HG03280 (cell line): Measurements from ENCODE around the gene RCOR1.
"Not testable (repeated sequence)": the region's sequence is repeated elsewhere in the genome, so short reads cannot be mapped to it uniquely, and the experiment has no call there.

Experiments
- ATAC-seq: cut with Tn5 transposase; IDR thresholded peaks from one replicate; pipeline ENCODE4 v1.9.1; 2021; ENCODE audit warnings: mild to moderate bottlenecking, moderate library complexity; ENCODE audit not compliant: unreplicated experiment

Gene RCOR1

GRCh38 chr14:102570334-102570995 is 22.0 kb upstream of the RCOR1 start:
- no peak for ATAC-seq

GRCh38 chr14:102571043-102571442 is 21.4 kb upstream of the RCOR1 start:
- no peak for ATAC-seq

GRCh38 chr14:102571478-102572042 is 20.9 kb upstream of the RCOR1 start:
- no peak for ATAC-seq

- not testable (repeated sequence) for ATAC-seq
Measured at GRCh38 chr14:102573161-102573560, 19.3 kb upstream of the RCOR1 start.

- no peak for ATAC-seq
Measured at GRCh38 chr14:102573591-102574046, 18.8 kb upstream of the RCOR1 start.

GRCh38 chr14:102574281-102575159 is 17.9 kb upstream of the RCOR1 start:
- no peak for ATAC-seq

- ATAC-seq, result no peak
Measured at GRCh38 chr14:102575160-102575845, 17.1 kb upstream of the RCOR1 start.

- not testable (repeated sequence) for ATAC-seq
Measured at GRCh38 chr14:102575846-102576428, 16.5 kb upstream of the RCOR1 start.

GRCh38 chr14:102578821-102579220 is 13.6 kb upstream of the RCOR1 start:
- no peak for ATAC-seq

GRCh38 chr14:102579696-102580549 is 12.5 kb upstream of the RCOR1 start:
- ATAC-seq, result no peak

- no peak for ATAC-seq
Measured at GRCh38 chr14:102580550-102581110, 11.8 kb upstream of the RCOR1 start.

GRCh38 chr14:102581193-102581592 is 11.3 kb upstream of the RCOR1 start:
- no peak for ATAC-seq

- no peak for ATAC-seq
Measured at GRCh38 chr14:102583726-102584125, 8.7 kb upstream of the RCOR1 start.

GRCh38 chr14:102584871-102585869 is 7.3 kb upstream of the RCOR1 start:
- ATAC-seq, result no peak

GRCh38 chr14:102586420-102587104 is 5.9 kb upstream of the RCOR1 start:
- no peak for ATAC-seq

- ATAC-seq, result no peak
Measured at GRCh38 chr14:102588821-102589220, 3.6 kb upstream of the RCOR1 start.

- no peak for ATAC-seq
Measured at GRCh38 chr14:102589761-102590290, 2.6 kb upstream of the RCOR1 start.
